SH-SY5Y (cell line): ENCODE data around the gene DAPP1.

Experiments used
- GATA2 ChIP-seq: IDR thresholded peaks from 2 replicates; pipeline ENCODE4 v1.6.1; 2011; ENCODE audit warnings: mild to moderate bottlenecking, low read depth, low read length
- GATA3 ChIP-seq: IDR thresholded peaks from 2 replicates; pipeline ENCODE4 v1.6.1; 2011; ENCODE audit warnings: low read depth, mild to moderate bottlenecking, low read length, moderate library complexity

DNA sequence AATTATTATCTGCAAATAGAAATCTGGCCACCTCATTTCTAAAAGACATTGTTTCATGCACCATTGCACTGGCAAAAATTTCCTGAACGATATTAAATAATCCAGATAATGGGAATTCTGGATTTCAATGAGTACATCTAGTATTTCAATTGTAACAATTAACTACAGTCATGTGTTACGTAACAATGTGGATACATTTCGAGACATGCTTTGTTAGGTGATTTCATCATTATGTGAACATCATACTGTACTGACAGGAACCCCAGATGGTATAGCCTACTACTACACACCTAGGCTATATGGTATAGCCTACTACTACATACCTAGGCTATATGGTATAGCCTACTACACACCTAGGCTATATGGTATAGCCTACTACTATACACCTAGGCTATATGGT lies 62.8 kb downstream of the DAPP1 start:
- TF ChIP-seq GATA2, result no peak
- no peak for TF ChIP-seq GATA3
